HG02678 (cell line): ENCODE results near the gene NCOR1.
"Not testable (repeated sequence)": the region's sequence is repeated elsewhere in the genome, so short reads cannot be mapped to it uniquely, and the experiment has no call there.

Experiments used
- ATAC-seq: cut with Tn5 transposase; IDR thresholded peaks from one replicate; pipeline ENCODE4 v1.9.1; 2021; ENCODE audit warnings: mild to moderate bottlenecking, moderate library complexity; ENCODE audit not compliant: unreplicated experiment

The NCOR1 gene

DNA sequence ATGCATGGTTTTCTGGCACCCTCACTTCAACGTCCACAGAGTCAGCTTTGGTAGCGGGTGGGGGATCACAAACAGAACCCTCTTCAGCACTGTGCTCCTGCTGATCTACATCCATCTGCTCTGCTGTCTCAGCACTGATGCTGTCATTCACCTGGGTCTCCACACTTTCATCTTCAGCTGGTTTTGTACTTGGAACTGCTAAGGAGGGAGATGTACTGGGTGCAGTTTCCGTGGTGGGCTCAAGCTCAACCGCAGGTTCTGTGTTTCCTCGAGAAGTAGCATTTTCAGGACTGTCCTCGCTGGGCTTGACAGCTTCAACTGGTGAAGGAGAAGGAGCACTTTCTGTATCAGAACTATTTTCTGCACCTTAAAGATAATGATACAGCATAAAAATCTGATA, 113.9 kb downstream of the NCOR1 start:
- ATAC-seq: no peak

DNA sequence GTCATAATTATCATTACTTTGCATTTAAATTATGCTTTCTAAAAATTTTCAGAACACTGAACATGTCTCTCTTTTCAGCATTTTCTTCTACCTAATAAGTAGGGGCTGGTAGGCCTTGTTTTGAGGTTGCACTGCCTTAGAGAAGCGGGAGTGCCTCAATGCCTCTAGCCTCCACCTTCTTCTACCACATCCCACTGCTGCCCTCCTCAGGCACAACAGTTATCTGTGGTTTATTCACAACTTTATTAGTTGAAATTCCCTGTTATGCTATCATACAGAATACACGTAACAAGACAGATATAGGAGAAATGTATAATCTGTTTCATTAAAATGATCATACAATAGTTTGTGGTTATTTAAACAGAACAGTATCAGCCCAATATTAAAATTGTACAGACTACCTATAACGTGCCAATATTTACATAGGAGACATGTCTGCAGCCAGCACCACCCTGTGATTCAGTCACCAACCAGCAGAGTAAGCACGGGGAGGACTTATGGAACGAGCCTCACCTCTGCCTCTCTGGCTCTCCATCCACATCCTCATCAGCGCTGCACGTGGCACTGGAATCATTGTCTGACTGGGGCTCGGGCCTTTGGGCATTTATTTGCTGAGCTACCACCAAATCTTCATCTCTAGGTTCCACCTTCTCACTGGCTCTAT, 114.5 kb downstream of the NCOR1 start:
- ATAC-seq: no peak

DNA sequence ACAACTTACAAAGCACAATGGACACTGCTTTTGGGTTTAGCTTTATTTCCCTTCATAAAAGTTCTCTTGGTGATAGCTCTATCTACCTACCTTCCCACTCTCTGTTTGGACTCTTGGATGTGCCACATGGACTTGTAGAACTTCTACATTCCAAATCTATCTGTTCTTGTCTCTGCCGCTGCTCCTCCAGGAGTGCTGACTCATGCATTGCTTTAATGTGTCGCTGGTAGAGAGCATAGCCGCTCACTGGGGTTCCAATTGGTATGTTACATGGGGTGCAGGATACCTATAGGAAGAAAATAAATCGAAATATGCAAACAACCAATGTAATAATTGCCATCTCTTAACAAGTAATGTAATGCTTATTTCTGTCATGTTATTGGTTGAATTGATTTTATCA, 123.6 kb downstream of the NCOR1 start:
- ATAC-seq: no peak

DNA sequence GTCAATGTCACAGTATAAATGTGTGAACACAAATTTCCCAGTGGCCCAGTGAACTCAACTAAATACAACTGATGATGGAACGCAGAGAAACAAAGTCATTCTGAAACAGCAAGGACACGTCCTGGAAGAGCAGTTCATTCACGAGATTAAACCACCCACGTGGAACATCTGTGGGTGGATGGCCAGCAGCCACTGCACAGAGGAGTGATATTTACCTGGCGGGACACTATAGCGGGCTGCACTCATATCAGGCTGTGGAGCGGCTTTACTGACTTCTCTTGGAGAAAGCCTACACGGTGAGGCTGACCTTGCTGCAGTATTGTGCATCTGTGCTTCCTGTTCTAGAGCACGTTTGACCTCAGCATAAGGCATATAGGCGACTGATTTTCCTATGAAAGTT, 128.4 kb downstream of the NCOR1 start:
- ATAC-seq: no peak

DNA sequence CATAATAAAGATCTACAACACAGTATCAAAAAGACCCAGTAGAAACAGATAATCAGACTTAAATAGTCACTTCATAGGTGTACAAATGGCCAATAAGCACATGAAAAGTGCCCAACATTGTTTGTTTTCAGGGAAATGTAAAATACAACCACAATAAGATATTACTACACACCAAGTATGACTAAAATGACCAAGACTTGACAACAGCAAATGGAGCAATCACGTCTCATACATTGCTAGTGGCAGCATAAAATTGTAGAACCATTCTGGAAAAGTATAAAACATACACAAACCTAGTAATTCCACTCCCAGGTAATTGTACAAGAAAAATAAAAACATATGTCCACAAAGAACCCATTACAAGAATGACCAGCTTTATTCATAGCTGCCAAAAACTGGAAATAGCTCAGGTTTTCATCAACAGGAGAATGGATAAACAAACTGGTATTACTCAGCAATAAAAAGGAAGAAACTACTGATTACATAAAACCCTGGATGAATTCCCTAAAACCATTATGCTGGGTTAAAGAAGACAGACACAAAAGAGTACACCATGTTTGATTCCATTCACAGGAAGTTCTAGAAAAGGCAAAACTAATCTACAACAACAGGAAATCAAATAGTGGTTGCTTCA, 130.2 kb downstream of the NCOR1 start:
- no peak for ATAC-seq

DNA sequence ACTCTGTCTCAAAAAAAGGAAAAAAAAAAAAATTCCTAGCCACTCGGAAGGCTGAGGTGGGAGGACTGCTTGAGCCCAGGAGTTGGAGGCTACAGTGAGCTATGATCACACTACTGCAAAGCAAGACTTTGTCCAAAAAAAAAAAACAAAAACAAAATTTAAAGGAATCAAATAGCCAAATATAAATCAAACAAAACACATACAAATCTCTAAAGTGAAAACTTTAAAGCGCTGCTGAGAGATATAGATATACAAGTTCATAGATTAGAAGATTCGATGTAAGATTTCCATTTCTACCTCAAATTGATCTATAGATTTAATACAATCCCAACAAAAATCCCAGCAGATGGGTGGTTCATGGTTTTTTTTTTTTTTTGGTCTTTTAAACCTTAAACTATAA, 132.1 kb downstream of the NCOR1 start:
- no peak for ATAC-seq

DNA sequence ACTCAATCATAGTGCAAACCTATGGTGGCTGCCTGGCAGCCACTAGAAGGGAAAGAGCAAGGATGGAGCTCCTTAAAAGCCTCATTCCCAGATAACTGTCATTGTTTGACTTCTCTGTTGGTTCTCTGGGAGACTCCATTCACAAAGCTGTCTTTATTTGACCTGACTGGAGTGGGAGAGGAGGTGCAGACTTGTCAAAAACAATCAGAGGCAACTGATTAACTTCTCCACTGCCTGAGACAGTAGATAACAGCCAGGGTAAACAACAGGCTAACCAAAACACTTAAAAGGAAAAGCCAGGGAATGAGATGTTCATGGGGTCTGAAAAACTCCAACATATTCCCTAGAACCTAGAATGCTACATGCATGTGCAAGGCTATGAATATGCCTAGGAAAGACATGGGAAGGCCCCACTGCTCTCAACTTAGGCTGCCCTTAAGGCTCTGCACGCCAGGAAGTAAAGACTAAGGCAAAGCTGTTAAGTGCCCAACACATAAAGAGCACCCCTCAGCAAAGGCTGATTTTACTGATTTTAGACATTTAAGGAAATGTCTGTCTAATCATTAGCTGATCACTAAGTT, 133.7 kb downstream of the NCOR1 start:
- no peak for ATAC-seq

DNA sequence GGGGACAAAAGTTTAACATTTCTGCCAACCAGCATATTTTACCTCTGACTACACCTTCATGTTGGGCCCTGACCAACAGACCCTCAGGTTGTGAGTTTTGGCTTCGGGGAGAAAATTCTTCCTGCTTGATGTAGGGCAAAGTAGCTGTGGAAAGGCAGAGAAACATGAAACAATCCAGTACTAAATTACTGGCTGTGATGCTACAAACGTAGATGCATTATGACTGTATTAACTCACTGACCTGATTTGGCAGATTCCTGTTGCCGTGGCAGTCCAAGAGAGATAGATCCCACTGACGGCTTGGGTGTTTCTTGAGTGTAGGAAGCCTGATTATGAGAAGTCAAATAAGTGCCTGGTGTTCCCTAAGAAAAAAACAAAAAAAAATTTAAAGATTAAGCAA, 135.0 kb downstream of the NCOR1 start:
- no peak for ATAC-seq

DNA sequence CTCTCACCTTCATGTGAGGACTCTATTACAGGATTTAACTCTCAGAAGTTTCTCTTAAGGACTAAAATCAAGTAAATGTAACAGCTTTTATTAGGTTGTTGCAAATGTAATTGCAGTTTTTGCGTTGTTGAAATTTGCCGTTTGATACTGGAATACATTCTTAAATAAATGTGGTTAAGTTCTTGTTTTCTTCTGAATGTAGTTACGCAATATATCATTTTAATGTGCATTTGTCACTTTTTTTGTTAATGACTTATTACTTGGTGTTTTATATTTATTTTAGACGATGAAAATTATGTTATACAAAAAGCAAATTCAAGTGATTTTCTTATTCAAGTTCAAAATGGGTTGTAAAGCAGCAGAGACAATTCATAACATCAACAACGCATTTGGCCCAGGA, 139.4 kb downstream of the NCOR1 start:
- ATAC-seq: no peak

DNA sequence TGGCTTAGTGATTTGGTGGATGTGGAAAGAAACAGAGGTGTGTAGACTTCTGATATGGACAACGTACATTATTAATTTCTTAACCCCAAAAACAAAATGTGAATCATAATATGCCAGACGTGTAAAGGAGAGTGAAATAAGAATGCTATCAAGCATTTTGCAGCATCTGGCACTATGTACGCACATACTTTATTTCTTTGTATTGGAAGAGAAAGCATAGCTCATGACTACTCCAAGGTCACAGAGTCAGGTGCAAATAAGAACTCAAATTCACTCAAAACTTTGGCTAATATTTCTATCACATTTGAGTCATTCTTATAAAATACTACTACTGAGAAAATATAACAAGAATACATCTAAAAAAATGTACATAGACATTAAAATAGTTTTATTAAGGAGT, 140.9 kb downstream of the NCOR1 start:
- ATAC-seq: no peak

DNA sequence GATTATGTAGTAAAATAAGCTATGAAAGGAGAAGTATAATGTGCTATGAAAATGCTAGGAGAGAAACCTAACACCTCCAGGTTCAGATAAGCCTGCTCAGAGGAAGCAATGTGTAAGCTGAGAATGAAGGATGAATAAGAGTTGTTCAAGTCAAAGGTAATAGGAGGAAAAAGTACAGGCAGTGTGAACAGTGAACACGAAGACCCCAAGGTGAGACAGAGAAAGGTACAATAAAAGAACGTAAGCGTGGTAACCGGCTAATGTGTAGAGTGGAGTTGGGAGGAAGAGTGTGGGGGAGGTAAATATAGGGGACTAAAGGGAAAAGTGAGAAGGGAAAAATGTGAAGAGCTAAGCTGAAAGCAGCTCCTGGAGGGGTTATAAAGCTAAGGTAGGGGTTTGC, 141.5 kb downstream of the NCOR1 start:
- ATAC-seq: no peak

DNA sequence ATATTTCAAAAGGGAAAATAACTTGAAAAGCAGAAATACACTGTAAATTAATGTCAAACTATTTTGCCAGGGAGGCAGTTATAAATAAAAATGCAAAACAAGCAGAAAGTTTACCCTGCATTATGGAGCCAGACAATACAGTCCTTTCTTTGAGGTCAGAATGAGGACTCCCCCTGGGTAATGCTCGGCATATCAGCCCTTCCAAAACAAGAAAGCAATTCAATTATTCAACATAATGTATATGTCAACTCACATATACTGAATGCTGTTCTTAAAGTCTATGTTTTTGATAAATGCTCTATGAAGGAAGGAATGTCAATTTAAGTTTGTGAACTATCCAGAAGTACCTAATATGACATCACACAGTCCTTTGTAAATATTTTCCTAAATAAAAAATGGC, 143.3 kb downstream of the NCOR1 start:
- no peak for ATAC-seq

DNA sequence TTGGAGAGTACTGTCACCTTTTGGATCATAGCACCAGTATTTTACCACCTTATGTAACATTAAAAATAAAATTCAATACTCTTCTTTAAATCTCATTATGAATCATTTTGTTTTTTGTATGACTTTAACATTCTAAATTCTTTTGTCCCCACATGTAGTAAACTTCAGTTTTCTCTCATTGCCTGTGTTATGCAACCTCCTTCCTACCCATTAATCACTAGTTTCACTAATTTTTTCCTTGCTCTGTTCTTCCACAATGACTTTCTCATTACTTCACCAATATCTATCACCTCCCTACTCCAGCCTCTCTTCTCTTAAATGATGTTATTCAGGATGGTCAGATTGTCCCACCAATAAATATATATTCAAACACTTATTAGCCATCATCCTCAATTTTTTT, 147.0 kb downstream of the NCOR1 start:
- no peak for ATAC-seq

DNA sequence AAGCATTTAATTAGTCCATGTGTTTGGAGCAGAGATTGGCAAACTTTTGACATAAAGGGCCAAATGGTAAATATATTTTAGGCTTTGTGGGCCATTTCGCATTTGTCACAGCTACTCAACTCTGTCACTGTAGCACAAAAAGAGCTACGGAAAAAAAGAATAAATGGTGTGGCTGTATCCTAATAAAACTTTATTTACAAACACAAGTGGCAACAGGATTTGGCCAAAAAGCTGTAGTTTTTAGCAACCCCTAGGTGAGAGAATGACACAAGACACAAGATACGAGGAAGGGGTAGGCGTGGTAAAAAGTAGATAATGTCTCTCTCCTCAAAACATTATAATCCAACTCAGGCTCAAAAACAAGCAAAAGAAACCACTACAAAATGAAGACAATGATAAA, 149.2 kb downstream of the NCOR1 start:
- no peak for ATAC-seq

DNA sequence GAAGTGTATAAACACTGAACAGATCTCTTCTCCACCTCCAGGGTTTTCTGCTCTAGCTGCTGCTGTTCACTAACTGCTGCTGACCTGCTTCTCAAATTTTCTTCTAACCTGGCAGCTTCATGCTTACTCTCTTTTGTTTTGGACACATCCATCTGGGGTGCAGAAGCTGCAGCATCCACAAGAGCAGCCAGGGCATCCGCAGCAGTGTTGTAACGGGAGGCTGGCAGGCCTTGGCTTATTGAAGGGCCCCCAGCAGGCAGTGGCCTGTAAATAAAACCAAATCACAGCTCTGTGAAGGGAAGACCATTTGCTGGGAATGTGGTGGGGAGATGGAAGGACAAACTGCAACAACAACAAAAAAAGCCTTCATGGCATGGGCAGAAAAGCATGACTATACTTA, 153.7 kb downstream of the NCOR1 start:
- ATAC-seq: no peak

DNA sequence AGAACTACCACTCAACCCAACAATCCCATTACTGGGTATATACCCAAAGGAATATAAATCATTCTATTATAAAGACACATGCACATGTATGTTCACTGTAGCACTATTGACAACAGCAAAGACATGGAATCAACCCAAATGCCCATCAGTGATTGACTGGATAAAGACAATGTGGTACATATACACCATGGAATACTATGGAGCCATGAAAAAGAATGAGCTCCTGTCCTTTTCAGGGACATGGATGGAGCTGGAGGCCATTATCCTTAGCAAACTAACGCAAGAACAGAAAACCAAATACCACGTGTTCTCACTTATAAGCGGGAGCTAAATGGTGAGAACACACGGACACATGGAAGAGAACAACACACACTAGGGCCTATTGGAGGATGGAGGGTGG, 160.2 kb downstream of the NCOR1 start:
- ATAC-seq: not testable (repeated sequence)

DNA sequence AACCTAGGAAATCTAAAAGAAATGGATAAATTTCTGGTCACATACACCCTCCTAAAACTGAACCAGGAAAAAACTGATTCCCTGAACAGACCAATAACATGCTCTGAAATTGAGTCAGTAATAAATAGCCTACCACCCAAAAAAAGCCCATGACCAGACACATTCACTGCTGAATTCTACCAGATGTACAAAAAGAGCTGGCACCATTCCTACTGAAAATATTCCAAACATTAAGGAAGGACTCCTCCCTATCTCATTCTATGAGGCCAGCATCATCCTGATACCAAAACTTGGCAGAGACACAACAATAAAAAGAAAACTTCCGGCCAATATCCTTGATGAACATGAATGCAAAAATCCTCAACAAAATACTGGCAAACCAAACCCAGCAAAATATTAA, 162.8 kb downstream of the NCOR1 start:
- ATAC-seq: no peak

DNA sequence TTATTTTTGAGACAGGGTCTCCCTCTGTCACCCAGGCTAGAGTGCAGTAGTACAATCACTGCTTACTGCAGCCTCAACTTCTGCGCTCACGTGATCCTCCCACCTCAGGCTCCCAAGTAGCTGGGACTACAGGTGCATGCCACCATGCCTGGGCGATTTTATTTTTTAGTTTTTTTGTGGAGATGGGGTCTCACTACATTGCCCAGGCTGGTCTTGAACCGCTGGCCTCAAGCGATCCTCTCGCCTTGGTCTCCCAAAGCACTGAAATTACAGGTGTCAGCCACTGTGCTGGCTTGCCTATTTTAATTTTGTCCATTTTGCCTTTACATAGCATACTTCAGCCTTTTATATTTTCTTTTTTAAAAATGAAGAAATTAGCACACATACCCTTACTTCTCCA, 164.5 kb downstream of the NCOR1 start:
- no peak for ATAC-seq

DNA sequence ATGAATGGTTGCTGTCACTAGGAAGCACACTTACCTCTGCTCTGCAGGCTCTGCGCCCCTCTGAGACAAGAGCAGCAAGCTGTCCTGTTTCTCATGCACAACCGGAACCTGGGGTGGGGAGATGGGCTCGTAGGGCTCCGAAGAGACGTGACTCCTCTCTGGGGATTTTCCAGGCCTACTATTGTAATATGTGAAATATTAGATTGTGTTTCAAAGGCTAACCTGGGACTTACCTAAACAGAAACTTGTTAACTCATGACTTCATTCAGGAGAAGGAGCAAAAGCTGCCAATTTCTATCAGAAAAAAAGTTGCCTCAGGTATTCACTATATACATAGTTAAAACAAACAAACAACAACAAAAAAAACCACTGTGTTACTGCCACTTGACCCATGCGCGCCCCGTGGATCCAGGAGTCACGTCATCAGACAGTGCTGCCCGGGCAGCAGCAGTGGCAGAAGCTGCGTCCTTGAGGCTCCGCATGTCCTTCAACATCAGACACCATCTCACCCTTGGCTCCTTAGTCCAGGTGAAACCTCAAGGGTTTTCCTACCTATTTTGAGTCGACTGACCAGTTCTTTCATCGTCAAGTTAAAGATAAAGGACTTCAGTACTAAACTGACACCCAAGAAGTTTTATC, 166.4 kb downstream of the NCOR1 start:
- no peak for ATAC-seq

DNA sequence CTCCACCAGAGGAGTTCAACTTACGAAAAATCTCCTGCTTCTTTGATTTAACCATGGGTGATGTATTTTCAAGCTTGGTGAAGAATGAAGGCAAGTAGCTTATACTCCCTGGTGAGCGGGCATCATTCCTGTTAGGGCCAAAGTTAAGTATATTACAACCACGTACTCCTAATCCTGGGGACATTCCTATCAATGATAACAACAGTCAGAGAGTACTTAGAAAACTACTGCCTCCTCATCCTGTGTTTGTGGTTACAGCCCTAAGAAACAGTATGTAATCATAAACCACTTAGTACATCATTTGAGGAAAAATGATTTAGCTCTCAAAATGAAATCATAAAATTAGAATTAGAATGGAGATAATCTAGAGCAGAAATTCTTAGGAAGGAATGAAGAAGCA, 168.4 kb downstream of the NCOR1 start:
- ATAC-seq: no peak

DNA sequence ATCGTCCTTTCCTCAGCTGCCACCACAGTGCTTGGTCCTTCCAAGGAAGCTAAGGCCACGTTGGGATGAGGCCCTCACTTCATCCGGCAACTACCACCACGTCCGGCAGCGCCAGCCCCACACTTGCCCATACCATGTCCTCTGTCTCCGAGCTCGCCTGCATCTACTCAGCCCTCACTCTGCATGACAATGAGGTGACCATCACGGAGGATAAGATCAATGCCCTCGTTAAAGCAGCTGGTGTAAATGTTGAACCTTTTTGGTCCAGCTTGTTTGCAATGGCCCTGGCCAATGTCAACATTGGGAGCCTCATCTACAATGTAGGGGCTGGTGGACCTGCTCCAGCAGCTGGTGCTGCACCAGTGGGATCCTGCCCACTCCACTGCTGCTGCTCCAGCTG, 170.8 kb downstream of the NCOR1 start:
- ATAC-seq: no peak

DNA sequence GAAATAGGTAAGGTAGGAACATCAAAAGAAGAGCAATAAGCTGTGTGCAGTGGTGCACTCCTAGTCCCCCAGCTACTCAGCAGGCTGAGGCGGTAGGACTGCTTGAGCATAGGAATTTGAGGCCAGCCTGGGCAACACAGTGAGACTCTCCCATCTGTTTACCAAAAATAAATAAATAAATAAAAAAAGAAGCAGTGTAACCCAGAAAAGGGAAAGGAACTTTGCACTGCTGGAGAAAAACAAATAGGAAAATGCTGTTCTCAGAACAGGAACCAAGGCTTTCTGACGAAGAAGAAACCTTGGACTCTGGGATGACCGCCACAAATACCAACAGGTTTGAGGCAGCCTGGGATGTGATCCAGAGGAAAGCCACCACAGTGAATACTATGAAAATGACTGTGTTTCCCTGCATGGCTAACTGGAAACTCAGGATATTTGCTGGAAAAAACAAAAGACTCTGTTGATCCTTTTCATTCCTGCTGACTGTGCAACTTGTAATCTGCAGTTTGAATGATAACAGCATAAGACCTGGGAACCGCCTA, 174.6 kb downstream of the NCOR1 start:
- ATAC-seq: no peak
